ENCODE measurements around the gene MBP.
"Not testable (repeated sequence)": the region's sequence is repeated elsewhere in the genome, so short reads cannot be mapped to it uniquely, and the experiment has no call there.

Gene MBP

DNA sequence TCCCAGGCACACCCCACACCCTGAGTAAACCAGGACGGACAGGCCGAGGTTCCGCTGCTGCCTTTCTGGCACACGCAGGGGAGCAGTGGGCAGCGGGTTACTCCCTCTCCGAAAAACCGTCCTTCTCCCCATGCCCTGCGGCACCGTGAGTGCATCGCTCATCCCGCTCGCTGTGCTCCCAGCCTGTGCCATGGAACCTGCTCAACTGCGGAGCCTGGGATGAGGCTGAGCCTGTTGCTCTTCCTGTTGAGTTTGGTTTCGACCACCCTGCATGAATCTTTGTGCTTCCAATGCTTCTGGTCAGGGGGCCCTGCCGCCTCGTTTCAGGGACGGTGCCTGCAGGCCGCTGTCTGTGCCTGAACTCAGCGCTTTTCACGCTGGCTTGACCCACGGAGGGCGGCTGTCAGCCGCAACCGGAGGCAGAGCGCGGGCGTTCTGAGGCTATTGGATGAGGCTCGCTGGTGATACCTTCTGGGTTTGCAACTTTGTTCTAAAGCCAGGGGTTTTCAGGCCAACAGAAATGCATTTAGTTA lies 106.7 kb downstream of the MBP start:
- H3K36me3 ChIP-seq (ENCODE audit: insufficient read depth, low read length): no peaks in the 10 kb centered on the region
- no peaks in the 10 kb centered on the region for H3K9me3 ChIP-seq (ENCODE audit: low read depth, low read length)
- H3K9ac ChIP-seq (ENCODE audit: insufficient read length): no peak overlapping the region
- no peak for DNase-seq (ENCODE audit: low read depth, low spot score)
- no peak overlapping the region for H3K4me3 ChIP-seq
- no peak overlapping the region for H3K27ac ChIP-seq
- no peak for TF ChIP-seq EZH2 (IDR thresholded peaks at IDR 0.05)
- TF ChIP-seq FOXP2 (optimal IDR thresholded peaks at IDR 0.05; ENCODE audit: control extremely low read depth, extremely low read length, insufficient read depth): no peak
- TF ChIP-seq POLR2AphosphoS5 (IDR thresholded peaks at IDR 0.05; ENCODE audit: borderline replicate concordance, low read depth, low read length): no peak

DNA sequence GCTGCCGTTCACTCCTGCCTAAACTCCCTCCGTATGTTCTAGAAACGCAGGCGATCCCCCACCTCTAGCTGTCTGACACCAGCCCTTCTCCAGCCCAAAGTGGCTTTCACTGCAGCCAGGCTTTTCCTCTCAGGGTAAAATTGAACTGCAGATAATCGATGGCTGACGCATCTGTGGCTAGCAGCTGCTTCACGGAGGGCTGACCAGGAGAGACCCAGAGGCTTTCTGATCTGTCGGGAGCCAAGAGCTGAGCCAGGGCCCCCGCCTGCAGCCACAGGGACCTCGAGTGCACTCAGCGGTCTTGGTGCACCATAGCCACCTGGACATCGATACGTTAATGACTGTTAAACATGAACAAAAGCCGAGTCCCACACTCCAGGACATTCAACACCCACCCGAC lies 107.5 kb downstream of the MBP start:
- no peak for TF ChIP-seq POLR2AphosphoS5 (IDR thresholded peaks at IDR 0.05; ENCODE audit: borderline replicate concordance, low read depth, low read length)
- TF ChIP-seq EZH2 (IDR thresholded peaks at IDR 0.05): no peak
- TF ChIP-seq FOXP2 (optimal IDR thresholded peaks at IDR 0.05; ENCODE audit: control extremely low read depth, extremely low read length, insufficient read depth): no peak
- no peak overlapping the region for H3K9ac ChIP-seq (ENCODE audit: insufficient read length)
- no peak overlapping the region for H3K27ac ChIP-seq
- no peak overlapping the region for H3K4me3 ChIP-seq
- no peaks in the 10 kb centered on the region for H3K9me3 ChIP-seq (ENCODE audit: low read depth, low read length)
- H3K36me3 ChIP-seq (ENCODE audit: insufficient read depth, low read length): no peaks in the 10 kb centered on the region
- DNase-seq (ENCODE audit: low read depth, low spot score): no peak

DNA sequence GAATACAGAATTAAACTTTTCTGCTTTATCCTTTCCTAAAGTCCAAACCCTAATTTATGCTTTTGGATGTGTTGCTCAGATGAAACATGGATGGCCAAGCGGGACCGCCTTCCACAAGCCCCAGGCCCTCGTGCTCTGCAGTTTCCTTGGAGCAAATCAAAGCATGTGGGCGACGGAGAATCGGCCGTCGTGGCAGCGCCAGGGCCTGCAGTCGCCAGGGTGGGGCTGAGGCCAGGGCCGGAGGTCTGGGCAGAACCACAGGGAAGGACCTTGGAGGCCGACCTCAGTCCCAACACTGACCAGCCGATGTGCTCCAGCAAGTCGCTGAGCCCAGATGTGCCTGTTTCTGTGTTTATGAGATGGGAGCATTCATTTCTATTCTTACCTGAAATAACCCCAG lies 108.1 kb downstream of the MBP start:
- TF ChIP-seq POLR2AphosphoS5 (IDR thresholded peaks at IDR 0.05; ENCODE audit: borderline replicate concordance, low read depth, low read length) (no peak), FOXP2 (optimal IDR thresholded peaks at IDR 0.05; ENCODE audit: control extremely low read depth, extremely low read length, insufficient read depth) (no peak), EZH2 (IDR thresholded peaks at IDR 0.05) (no peak)
- H3K36me3 ChIP-seq (ENCODE audit: insufficient read depth, low read length): no peaks in the 10 kb centered on the region
- DNase-seq (ENCODE audit: low read depth, low spot score): no peak
- H3K9ac ChIP-seq (ENCODE audit: insufficient read length): no peak overlapping the region
- no peak overlapping the region for H3K4me3 ChIP-seq
- H3K27ac ChIP-seq: no peak overlapping the region
- H3K9me3 ChIP-seq (ENCODE audit: low read depth, low read length): no peaks in the 10 kb centered on the region

DNA sequence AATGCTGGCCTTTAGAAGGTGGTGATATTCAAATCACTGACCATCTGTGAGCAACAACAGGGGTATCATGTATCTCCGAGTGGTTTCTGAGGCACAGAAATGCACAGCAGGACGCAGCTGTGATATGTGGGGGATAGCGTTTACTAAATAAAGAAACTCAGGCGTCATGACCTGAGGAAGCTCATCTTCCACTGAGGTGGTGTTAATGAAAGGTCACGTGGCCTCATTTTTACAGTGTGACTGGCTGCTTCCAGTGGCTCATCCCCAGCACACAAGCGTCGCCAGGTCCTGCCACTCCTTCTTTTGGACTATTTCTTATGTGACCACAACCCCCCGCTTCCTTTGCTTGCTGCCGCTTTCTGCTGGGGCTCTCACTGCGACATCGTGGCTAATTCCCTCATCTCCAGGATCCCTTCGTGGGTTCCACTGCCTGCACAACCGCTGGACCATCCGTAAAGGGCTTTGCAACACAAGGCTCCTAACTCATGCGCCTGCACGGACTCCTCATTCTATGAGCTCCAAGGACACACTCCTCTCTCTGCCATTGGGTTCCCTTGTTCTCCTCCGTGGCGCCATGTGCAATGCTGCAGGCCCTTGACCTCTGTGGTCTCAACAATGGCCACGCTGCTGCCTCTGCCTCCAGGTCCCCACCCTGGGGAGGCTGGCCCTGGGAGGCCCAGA lies 109.3 kb downstream of the MBP start:
- Histone ChIP-seq H3K4me3 (no peak overlapping the region), H3K9me3 (ENCODE audit: low read depth, low read length) (no peaks in the 10 kb centered on the region), H3K36me3 (ENCODE audit: insufficient read depth, low read length) (no peaks in the 10 kb centered on the region), H3K9ac (ENCODE audit: insufficient read length) (no peak overlapping the region), H3K27ac (no peak overlapping the region)
- DNase-seq (ENCODE audit: low read depth, low spot score): no peak
- TF ChIP-seq EZH2 (IDR thresholded peaks at IDR 0.05) (no peak), FOXP2 (optimal IDR thresholded peaks at IDR 0.05; ENCODE audit: control extremely low read depth, extremely low read length, insufficient read depth) (no peak), POLR2AphosphoS5 (IDR thresholded peaks at IDR 0.05; ENCODE audit: borderline replicate concordance, low read depth, low read length) (no peak)

DNA sequence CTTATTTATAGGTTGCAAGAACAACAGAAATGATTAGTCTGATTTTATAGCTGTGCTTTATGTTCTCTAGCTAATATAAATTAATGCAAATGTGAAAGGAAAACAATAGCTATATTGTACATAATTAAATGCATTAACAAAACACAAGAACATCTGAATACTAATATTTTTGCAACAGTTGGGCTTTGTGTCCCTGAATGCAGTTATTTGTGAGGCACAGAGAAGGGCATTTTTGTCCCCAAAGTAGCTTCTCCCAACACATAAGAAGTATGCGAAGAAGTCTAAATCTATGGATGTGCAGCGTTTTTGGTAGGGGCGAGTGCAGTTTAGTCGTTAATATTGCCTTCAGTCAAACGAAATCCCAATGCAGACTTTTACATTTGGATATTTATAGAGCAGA lies 110.0 kb downstream of the MBP start:
- DNase-seq (ENCODE audit: low read depth, low spot score): no peak
- Histone ChIP-seq H3K9ac (ENCODE audit: insufficient read length) (no peak overlapping the region), H3K27ac (no peak overlapping the region), H3K36me3 (ENCODE audit: insufficient read depth, low read length) (no peaks in the 10 kb centered on the region), H3K9me3 (ENCODE audit: low read depth, low read length) (no peaks in the 10 kb centered on the region), H3K4me3 (no peak overlapping the region)
- TF ChIP-seq POLR2AphosphoS5 (IDR thresholded peaks at IDR 0.05; ENCODE audit: borderline replicate concordance, low read depth, low read length): no peak
- TF ChIP-seq FOXP2 (optimal IDR thresholded peaks at IDR 0.05; ENCODE audit: control extremely low read depth, extremely low read length, insufficient read depth): no peak
- no peak for TF ChIP-seq EZH2 (IDR thresholded peaks at IDR 0.05)

DNA sequence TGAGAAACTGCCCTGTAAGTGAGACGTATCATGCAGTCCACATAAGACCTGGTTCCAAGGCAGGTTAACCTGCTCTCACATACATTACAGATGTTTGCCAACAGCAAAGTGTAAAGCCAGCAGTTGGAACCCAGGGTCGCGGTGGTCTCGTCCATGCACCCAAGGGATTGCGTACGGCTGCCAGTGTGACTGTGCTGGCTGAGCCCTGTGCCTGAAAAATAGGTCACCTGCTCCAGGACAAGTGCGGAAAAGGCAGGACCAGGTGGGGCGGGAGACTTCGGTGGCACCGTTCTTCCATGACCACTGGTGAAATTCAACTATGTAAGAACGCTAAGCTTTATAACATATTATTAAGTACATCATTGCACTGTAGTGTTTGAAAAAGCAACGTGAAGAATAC lies 110.5 kb downstream of the MBP start:
- Histone ChIP-seq H3K4me3 (no peak overlapping the region), H3K36me3 (ENCODE audit: insufficient read depth, low read length) (no peaks in the 10 kb centered on the region), H3K9me3 (ENCODE audit: low read depth, low read length) (no peaks in the 10 kb centered on the region), H3K9ac (ENCODE audit: insufficient read length) (no peak overlapping the region), H3K27ac (no peak overlapping the region)
- no peak for TF ChIP-seq FOXP2 (optimal IDR thresholded peaks at IDR 0.05; ENCODE audit: control extremely low read depth, extremely low read length, insufficient read depth)
- no peak for TF ChIP-seq POLR2AphosphoS5 (IDR thresholded peaks at IDR 0.05; ENCODE audit: borderline replicate concordance, low read depth, low read length)
- DNase-seq (ENCODE audit: low read depth, low spot score): no peak

DNA sequence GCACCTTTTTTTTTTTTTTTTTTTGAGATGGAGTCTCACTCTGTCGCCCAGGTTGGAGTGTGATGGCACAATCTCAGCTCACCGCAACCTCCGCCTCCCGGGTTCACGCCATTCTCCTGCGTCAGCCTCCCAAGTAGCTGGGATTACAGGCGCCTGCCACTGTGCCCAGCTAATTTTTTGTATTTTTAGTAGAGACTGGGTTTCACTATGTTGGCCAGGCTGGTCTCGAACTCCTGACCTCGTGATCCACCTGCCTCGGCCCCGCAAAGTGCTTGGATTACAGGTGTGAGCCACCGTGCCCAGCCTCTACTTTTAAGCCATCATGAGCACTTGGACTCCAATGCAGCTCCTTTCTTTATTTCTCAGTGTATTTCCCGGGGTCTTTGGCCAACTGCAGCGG lies 111.1 kb downstream of the MBP start:
- H3K9me3 ChIP-seq (ENCODE audit: low read depth, low read length); H3K27ac ChIP-seq; H3K4me3 ChIP-seq; DNase-seq (ENCODE audit: low read depth, low spot score); H3K36me3 ChIP-seq (ENCODE audit: insufficient read depth, low read length); H3K9ac ChIP-seq (ENCODE audit: insufficient read length): not testable (repeated sequence)

DNA sequence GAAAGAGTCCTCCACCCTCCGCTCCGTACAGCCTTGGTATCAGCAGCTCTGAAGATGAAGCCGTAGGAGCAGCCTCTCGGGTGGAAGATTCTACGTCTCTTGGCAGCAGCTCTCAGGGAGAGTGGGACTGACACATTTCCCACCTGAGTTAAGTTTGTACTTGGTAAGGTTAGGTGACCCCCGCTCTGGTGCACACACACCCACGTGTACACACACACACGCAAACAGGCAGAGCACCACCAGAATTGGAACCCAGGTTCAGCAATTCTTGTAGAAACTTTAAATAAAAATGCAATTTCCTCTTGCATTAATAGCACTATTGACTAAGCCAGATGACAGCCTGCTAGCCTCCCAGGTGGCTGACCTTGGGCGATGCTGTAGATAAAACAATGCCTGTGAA lies 111.5 kb downstream of the MBP start:
- no peak for TF ChIP-seq FOXP2 (optimal IDR thresholded peaks at IDR 0.05; ENCODE audit: control extremely low read depth, extremely low read length, insufficient read depth)
- no peak for TF ChIP-seq EZH2 (IDR thresholded peaks at IDR 0.05)
- no peak for TF ChIP-seq POLR2AphosphoS5 (IDR thresholded peaks at IDR 0.05; ENCODE audit: borderline replicate concordance, low read depth, low read length)
- H3K4me3 ChIP-seq: no peak overlapping the region
- no peaks in the 10 kb centered on the region for H3K9me3 ChIP-seq (ENCODE audit: low read depth, low read length)
- no peak overlapping the region for H3K9ac ChIP-seq (ENCODE audit: insufficient read length)
- H3K27ac ChIP-seq: no peak overlapping the region
- no peaks in the 10 kb centered on the region for H3K36me3 ChIP-seq (ENCODE audit: insufficient read depth, low read length)
- no peak for DNase-seq (ENCODE audit: low read depth, low spot score)

DNA sequence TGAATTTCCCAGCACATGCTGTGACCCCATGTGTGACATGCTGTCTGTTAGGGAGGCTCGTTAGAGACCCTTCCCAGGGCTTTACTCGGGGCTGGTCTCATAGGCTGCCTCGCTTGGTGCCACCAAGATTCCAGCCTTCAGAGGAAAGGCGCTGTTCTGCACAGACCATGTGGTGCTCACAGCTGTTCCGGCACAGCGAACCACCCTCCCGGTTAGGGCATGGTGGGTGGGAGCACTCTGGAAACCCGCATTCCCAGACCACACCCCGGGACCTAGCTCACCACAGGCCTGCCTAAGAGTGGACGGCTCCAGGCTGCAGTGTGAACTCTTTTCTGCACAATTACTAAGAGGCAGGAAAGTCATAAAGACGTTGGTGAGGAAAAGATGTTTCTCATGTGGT lies 112.0 kb downstream of the MBP start:
- Histone ChIP-seq H3K9me3 (ENCODE audit: low read depth, low read length) (no peaks in the 10 kb centered on the region), H3K4me3 (no peak overlapping the region), H3K27ac (no peak overlapping the region), H3K36me3 (ENCODE audit: insufficient read depth, low read length) (no peaks in the 10 kb centered on the region), H3K9ac (ENCODE audit: insufficient read length) (no peak overlapping the region)
- TF ChIP-seq EZH2 (IDR thresholded peaks at IDR 0.05): no peak
- TF ChIP-seq FOXP2 (optimal IDR thresholded peaks at IDR 0.05; ENCODE audit: control extremely low read depth, extremely low read length, insufficient read depth): no peak
- no peak for TF ChIP-seq POLR2AphosphoS5 (IDR thresholded peaks at IDR 0.05; ENCODE audit: borderline replicate concordance, low read depth, low read length)
- no peak for DNase-seq (ENCODE audit: low read depth, low spot score)
